Activated T-helper 2 cell treated with anti-CD3 and anti-CD28 coated beads, Interferon-gamma antibody, Interleukin-2, Interleukin-4, amounts not matched to agents 10 μg/mL and 5 μg/mL and 100 μg/mL, durations not matched to agents 14 hours and 24 hours and 36 hours (primary cell): ENCODE measurements around the gene VCPKMT. TPM values are rescaled to one million over a fixed set of nuclear protein-coding genes. Genes with fewer than 3 reads are reported as not detected.
"Not testable (repeated sequence)": the region's sequence is repeated elsewhere in the genome, so short reads cannot be mapped to it uniquely, and the experiment has no call there.

Experiments
- DNase-seq: peaks from one replicate; pipeline ENCODE4 v3.0.0; 2021; ENCODE audit warnings: low spot score
- H3K27ac Mint-ChIP-seq: one replicate; pipeline ENCODE4 v1.8.0; 2021; ENCODE audit warnings: mixed read lengths
- H3K27me3 Mint-ChIP-seq: one replicate; pipeline ENCODE4 v1.8.0; 2021; ENCODE audit warnings: low read depth, mixed read lengths
- H3K36me3 Mint-ChIP-seq: one replicate; pipeline ENCODE4 v1.8.0; 2021; ENCODE audit warnings: low read depth, mixed read lengths
- H3K4me1 Mint-ChIP-seq: one replicate; pipeline ENCODE4 v1.8.0; 2021; ENCODE audit warnings: low read depth, mixed read lengths
- H3K4me3 Mint-ChIP-seq: one replicate; pipeline ENCODE4 v1.8.0; 2021; ENCODE audit warnings: low read depth, mild to moderate bottlenecking, moderate library complexity, mixed read lengths
- H3K9me3 Mint-ChIP-seq: one replicate; pipeline ENCODE4 v1.8.0; 2021; ENCODE audit warnings: mixed read lengths
- intact Hi-C: fragments of 100-400 bp; cut with micrococcal nuclease; formaldehyde crosslinking; loops from one replicate; pipeline ENCODE4 v1.15.1; 2023
- total RNA-seq: library from RNA; stranded (reverse); gene quantifications from 2 replicates; pipeline ENCODE4 v1.2.3, GENCODE V29; 2022

The VCPKMT gene
- total RNA-seq, 1 donor from 2014 or later = 9.7 TPM

DNA sequence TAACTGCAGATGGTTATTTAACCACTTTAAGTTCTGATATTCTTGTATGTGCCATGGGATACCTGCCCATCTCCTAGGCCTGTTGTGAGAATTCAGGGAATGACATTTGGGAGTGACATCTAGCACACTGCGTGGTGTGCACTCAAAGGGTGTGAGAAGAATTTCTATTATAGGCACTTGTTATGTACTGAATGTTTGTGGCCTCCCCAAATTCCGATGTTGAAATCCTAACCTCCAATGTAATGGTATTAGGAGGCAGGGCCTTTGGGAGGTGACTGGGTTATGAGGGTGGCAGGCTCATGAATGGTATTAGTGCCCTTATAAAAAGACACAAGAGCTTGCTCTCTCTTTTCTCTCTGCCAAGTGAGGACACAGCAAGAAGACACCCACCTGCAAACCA lies 27.6 kb downstream of the VCPKMT start:
- DNase-seq = no peak
- H3K27ac Mint-ChIP-seq = peak overlapping the region; percentile 27
- H3K27me3 Mint-ChIP-seq = no peaks in the 10 kb centered on the region
- intact Hi-C loops = no loop called here
- peaks cover 76% of the 10 kb centered on the region for H3K4me1 Mint-ChIP-seq
- H3K9me3 Mint-ChIP-seq = no peaks in the 10 kb centered on the region
- peaks cover 20% of the 10 kb centered on the region for H3K36me3 Mint-ChIP-seq
- H3K4me3 Mint-ChIP-seq = no peak overlapping the region

DNA sequence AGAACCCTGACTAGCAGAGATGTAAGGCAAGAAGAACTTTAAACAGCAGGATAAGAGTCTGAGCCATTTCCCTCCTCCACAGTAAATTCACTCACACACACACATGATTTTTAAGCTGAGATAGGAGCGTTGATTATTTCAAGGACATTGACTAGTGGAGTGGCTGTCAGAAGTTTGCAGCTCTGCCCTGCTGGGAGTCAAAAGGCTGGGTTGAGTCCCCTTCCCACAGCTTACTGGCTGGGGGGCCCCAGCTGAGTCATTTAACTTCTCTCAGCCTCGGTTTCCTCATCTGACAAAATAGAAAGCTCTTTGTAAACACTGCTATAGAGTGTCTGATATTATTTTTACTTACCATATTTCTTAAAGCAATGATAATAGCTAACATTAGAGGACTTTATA lies 28.3 kb downstream of the VCPKMT start:
- no peak overlapping the region for H3K4me3 Mint-ChIP-seq
- peaks cover 19% of the 10 kb centered on the region for H3K36me3 Mint-ChIP-seq
- peak overlapping the region; percentile 79 for H3K27ac Mint-ChIP-seq
- no peaks in the 10 kb centered on the region for H3K27me3 Mint-ChIP-seq
- peaks cover 76% of the 10 kb centered on the region for H3K4me1 Mint-ChIP-seq
- H3K9me3 Mint-ChIP-seq = no peaks in the 10 kb centered on the region
- intact Hi-C loops = no loop called here
- no peak for DNase-seq

DNA sequence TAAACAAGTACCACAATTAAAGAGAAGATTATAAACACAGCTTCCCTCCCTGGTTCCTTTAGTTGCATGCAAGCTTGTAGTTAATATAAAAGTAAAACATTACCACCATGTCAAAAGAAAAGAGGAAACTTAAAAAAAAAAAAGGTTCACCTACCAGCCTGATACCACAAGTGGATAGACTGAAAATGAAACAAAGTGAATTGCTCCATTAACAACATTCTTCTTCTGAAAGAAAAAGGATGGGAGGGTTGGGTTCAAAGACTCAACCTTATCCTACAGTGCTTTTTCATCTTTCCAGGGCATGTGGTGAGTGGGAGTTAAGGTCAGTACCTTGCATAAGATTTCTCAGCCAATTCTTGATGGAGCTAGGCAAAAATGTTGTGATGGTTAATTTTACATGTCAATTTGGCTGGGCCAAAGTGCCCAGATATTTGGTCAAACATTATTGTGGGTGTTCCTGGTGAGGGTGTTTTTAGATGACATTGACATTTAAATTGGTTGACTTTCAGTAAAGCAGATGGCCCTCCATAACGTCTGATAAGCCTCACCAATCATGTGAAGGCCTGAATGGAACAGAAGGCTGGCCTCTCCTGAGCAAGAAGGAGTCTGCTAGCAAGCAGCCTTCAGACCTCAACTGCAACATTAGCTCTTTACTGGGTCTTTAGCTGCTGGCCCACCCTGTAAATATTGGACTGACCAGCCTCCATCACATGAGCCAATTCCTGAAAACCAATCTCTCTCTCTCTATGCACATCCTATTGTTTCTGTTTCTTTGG lies 28.8 kb downstream of the VCPKMT start:
- H3K9me3 Mint-ChIP-seq = no peaks in the 10 kb centered on the region
- intact Hi-C loops = loop anchor here (1.0 kb wide), 1 partner anchor 9 kb away; no protein-coding TSS in a partner anchor
- DNase-seq = peak; percentile 8
- peak overlapping the region; percentile 53 for H3K4me3 Mint-ChIP-seq
- H3K27ac Mint-ChIP-seq = peak overlapping the region; percentile 79
- H3K4me1 Mint-ChIP-seq = peaks cover 79% of the 10 kb centered on the region
- peaks cover 15% of the 10 kb centered on the region for H3K36me3 Mint-ChIP-seq
- no peaks in the 10 kb centered on the region for H3K27me3 Mint-ChIP-seq

DNA sequence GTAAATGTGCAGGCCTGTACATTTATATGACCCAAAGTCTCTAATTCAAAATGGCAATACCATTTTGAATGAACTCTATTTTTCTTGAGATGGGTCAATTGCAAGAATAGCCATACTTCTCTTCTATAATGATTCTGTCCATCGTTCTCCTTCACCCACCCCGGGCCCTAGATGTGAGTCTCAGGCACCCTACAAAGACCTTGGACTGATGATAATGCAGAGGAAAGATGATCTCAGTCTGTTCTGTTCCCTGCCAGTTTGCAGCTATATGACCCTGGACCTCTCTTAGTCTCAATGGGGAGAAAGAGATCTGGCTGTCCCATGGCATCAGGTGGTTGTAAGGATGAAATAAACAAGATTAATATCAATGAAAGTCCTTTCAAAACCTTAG lies 30.1 kb downstream of the VCPKMT start:
- no peak for DNase-seq
- no peaks in the 10 kb centered on the region for H3K27me3 Mint-ChIP-seq
- H3K4me1 Mint-ChIP-seq = peaks cover 82% of the 10 kb centered on the region
- peak overlapping the region; percentile 91 for H3K27ac Mint-ChIP-seq
- peaks cover 19% of the 10 kb centered on the region for H3K36me3 Mint-ChIP-seq
- intact Hi-C loops = no loop called here
- no peaks in the 10 kb centered on the region for H3K9me3 Mint-ChIP-seq
- peak overlapping the region; percentile 6 for H3K4me3 Mint-ChIP-seq

DNA sequence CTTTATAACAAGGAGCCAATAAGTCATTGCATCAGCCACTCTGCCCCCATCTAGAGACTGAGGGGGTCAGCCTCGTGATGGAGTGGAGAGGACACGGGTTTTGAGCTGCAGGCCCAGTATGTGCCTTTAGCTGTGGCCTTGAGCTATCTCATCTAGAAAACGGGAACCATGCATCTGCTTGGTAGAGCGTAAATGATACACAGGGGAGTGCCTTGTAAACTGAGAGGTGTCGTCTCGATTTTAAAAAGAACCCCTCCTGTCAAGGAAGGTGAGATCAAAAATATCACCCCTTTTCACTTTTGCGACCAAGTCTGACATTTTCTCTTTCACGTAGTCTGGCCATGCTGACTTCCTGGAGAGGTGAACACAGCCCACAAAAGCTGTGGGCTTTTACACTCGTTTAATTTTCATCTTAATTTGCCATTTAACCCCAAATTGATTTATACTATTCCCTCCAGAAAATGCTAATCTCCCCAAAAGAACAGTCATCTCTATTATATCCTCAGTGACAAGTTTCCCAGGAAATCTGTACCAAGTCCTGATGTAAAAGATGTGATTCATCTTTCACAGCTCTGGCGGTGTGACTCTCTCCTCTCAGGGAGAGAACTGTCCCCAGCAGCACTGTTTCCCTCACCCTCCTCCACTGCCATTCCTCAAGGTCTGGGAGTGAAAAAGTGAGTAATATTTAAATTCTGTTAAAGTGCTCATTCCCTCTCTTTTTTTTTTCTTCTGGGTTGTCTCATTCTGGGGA lies 30.6 kb downstream of the VCPKMT start:
- Mint-ChIP-seq H3K9me3 (no peaks in the 10 kb centered on the region), H3K4me3 (peak overlapping the region; percentile 6), H3K36me3 (peaks cover 15% of the 10 kb centered on the region), H3K27ac (peak overlapping the region; percentile 91), H3K27me3 (no peaks in the 10 kb centered on the region), H3K4me1 (peaks cover 80% of the 10 kb centered on the region)
- peak; percentile 9 for DNase-seq
- intact Hi-C loops = no loop called here

DNA sequence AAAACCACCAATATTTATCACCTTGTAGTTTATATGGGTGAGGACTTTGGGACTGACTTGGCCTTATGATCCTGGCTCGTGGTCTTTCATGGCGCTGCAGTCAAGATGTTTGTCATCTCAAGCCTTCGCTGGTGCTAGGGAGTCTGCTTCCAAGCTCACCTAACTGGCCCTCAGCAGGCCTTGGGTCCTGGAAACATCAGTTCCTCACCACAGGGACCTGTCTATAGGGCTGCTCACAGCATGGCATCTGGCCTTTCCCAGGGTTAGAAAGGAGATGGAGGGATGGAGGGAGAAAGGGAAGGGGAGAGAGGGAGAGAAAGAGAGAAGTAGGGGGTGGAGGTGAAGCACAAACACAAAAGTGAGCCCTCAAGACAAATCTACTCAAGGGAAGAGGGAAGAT lies 31.7 kb downstream of the VCPKMT start:
- Mint-ChIP-seq H3K9me3 (no peaks in the 10 kb centered on the region), H3K4me1 (peaks cover 73% of the 10 kb centered on the region), H3K4me3 (peak overlapping the region; percentile 46), H3K36me3 (peaks cover 12% of the 10 kb centered on the region), H3K27me3 (no peaks in the 10 kb centered on the region), H3K27ac (peak overlapping the region; percentile 91)
- intact Hi-C loops = no loop called here
- peak; percentile 8 for DNase-seq

DNA sequence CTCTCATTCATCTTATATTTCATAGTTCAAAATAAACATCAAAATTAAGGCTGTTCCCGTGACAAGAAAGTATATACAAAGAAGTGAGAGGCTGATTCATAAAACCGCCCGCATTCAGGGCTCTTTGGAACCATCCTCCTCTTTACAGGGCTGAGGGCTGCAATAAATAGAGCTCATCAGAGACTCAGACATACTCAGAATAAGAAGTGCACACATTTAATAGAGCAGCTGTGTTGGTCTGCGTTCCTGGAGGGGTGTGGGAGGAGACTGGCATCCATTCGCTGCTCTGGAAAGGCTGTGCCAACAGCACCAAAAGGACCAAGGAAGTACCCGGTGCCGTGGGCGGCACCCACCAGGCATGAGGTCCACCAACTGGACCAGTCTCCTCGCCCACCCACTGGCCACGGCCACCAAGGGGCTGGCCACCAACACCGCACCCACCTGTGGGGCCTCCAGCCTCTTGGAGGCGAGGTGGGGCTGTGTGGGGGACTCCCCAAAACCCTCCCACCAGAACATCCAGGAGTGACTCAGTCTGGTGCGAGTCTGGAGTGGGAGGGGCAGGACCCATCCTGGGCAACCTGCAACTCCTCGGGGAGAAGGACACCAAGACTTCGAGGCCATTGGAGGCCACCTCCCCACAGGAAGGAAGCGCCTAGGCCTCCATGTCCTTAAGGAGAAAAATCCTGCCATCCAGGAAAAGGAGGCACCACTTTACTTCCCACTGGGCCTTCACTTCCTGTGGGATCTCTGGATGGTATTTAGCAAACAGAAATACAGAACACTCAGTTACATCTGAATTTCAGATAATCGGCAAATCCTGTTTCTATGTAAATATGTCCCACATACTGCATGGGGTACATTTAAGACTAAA lies 32.7 kb downstream of the VCPKMT start:
- peaks cover 69% of the 10 kb centered on the region for H3K4me1 Mint-ChIP-seq
- intact Hi-C loops = loop anchor here (1.0 to 2.0 kb wide), 7 partner anchors 13 to 191 kb away; no protein-coding TSS in a partner anchor

DNA sequence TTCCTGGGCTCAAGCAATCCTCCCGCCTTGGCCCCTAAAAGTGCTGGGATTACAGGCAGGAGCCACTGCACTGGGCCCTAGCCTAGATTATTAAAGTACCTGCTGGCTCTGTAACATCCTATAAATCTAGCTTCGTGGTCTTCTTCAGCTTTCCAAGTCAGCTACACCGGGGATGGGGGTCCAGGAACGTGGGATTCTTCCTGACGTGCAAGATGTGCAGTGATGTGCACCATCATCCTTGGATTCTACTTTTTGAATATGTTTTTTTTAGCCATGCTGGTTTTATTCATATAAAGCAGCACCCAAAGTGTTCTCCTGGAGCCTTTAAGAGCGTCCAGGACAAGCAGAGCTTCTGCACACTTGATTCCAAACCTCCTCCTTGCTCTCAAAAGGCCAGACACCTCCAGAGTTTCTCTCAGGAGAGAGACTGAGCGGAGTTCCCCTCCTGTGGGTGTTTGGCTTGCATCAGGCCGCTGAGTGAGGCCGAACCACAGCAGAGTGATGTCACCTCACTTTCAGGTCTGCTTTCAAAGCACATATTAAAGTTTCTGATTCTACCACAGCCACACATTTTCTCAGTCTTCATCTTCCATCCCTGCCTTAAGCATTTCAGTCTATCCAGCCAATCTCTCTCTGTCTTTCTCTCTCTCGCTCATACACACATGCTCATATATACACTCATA lies 33.4 kb downstream of the VCPKMT start:
- Mint-ChIP-seq H3K4me1 (peaks cover 62% of the 10 kb centered on the region), H3K27me3 (no peaks in the 10 kb centered on the region), H3K36me3 (peaks cover 16% of the 10 kb centered on the region), H3K9me3 (no peaks in the 10 kb centered on the region), H3K4me3 (peak overlapping the region; percentile 49), H3K27ac (peak overlapping the region; percentile 91)
- DNase-seq = peak; percentile 81
- intact Hi-C loops = loop anchor here (1.0 to 2.0 kb wide), 7 partner anchors 14 to 191 kb away; no protein-coding TSS in a partner anchor

More for the DNA sequence above, 32.7 kb downstream of the VCPKMT start:
- no peaks in the 10 kb centered on the region for H3K27me3 Mint-ChIP-seq
- H3K4me3 Mint-ChIP-seq = peak overlapping the region; percentile 49
- no peaks in the 10 kb centered on the region for H3K9me3 Mint-ChIP-seq
- peak overlapping the region; percentile 91 for H3K27ac Mint-ChIP-seq
- DNase-seq = peak; percentile 34
- H3K36me3 Mint-ChIP-seq = peaks cover 16% of the 10 kb centered on the region

DNA sequence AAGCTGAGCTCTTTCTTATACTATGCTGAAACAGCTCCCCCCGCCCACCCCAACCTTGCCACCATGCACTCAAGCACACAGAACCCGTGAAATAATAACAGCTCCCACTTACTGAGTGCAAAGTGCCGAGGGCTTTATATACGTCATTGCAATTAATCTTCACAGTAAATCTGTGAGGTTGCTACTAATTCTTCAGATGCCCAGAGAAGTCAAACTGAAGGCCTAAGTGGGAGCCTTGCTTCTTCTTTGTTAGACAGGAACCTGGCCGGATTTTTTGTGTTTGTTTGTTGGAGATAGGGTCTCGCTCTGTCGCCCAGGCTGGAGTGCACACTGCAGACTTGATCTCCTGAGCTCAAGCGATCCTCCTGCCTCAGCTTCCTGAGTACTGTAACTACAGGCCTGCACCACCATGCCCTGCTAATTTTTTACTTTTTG lies 34.0 kb downstream of the VCPKMT start:
- peak overlapping the region; percentile 91 for H3K27ac Mint-ChIP-seq
- no peaks in the 10 kb centered on the region for H3K27me3 Mint-ChIP-seq
- peaks cover 58% of the 10 kb centered on the region for H3K4me1 Mint-ChIP-seq
- intact Hi-C loops = loop anchor here (2.0 kb wide), 1 partner anchor 14 kb away; no protein-coding TSS in a partner anchor
- H3K4me3 Mint-ChIP-seq = peak overlapping the region; percentile 49
- peaks cover 18% of the 10 kb centered on the region for H3K36me3 Mint-ChIP-seq
- H3K9me3 Mint-ChIP-seq = no peaks in the 10 kb centered on the region
- DNase-seq = peak; percentile 9

DNA sequence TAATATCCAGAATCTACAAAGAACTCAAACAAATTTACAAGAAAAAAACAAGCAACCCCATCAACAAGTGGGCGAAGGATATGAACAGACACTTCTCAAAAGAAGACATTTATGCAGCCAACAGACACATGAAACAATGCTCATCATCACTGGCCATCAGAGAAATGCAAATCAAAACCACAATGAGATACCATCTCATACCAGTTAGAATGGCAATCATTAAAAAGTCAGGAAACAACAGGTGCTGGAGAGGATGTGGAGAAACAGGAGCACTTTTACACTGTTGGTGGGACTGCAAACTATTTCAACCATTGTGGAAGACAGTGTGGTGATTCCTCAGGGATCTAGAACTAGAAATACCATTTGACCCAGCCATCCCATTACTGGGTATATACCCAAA lies 37.3 kb downstream of the VCPKMT start:
- H3K9me3 Mint-ChIP-seq, H3K27me3 Mint-ChIP-seq, H3K4me3 Mint-ChIP-seq, intact Hi-C loops, DNase-seq, H3K27ac Mint-ChIP-seq: not testable (repeated sequence)
- peaks cover 44% of the 10 kb centered on the region for H3K4me1 Mint-ChIP-seq
- H3K36me3 Mint-ChIP-seq = peaks cover 27% of the 10 kb centered on the region

DNA sequence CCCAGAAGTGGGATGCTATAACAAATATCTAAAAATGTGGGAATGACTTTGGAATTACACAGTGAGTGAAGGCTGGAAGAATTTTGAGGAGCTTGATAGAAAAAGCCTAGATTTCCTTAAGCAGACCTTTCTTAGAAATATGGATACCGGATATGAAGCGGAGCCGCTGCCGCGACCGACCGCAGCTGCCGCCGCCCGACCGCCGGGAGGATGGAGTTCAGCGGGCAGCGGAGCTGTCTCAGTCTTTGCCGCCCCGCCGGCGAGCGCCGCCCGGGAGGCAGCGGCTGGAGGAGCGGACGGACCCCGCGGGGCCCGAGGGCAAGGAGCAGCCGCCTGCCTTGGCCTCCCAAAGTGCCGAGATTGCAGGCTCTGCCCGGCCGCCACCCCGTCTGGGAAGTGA lies 42.7 kb downstream of the VCPKMT start:
- H3K36me3 Mint-ChIP-seq = peaks cover 21% of the 10 kb centered on the region
- H3K4me1 Mint-ChIP-seq = peaks cover 31% of the 10 kb centered on the region

DNA sequence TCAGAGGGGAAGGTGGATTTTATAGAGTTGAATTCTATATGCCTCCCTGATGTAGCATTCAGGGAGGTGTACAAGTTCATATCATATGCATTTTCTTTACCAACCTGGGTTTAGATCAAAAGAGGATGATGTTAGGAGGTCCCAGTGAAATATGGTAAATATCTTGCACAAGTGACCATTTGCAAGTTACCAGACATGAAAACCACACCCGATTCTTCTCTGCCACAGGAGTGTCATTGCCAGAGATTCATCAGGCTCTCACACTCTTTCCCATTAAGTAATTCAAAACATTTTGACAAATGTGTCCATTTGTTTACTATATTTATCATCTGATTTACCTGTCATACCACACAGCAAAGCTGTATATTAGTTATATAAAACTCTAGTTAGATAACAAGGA lies 44.0 kb downstream of the VCPKMT start:
- DNase-seq = no peak
- no peak overlapping the region for H3K27ac Mint-ChIP-seq
- intact Hi-C loops = no loop called here

More for the DNA sequence above, 42.7 kb downstream of the VCPKMT start:
- H3K9me3 Mint-ChIP-seq, H3K4me3 Mint-ChIP-seq, intact Hi-C loops, H3K27ac Mint-ChIP-seq, H3K27me3 Mint-ChIP-seq, DNase-seq: not testable (repeated sequence)

More for the DNA sequence above, 44.0 kb downstream of the VCPKMT start:
- Mint-ChIP-seq H3K27me3 (no peaks in the 10 kb centered on the region), H3K4me1 (peaks cover 37% of the 10 kb centered on the region), H3K36me3 (peaks cover 21% of the 10 kb centered on the region), H3K4me3 (no peak overlapping the region), H3K9me3 (no peaks in the 10 kb centered on the region)
